HG03354 (cell line): Measurements from ENCODE around the gene KCNK3.

Source experiments
- ATAC-seq: cut with Tn5 transposase; IDR thresholded peaks from one replicate; pipeline ENCODE4 v1.9.1; 2021; ENCODE audit warnings: mild to moderate bottlenecking; ENCODE audit not compliant: unreplicated experiment, poor library complexity, severe bottlenecking

The KCNK3 gene

DNA sequence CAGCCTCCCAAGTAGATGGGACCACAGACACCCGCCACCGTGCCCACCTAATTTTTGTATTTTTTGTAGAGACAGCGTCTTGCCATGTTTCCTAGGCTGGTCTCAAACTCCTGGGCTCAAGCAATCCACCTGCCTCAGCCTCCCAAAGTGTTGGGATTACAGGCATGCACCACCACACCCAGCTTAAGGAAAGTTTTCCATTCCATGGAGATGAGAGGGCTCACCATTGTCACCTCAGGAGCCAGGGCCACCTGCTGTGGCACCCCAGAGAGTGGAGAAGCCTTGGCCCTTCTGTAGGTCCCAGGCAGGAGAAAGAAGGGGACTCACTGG is 76.2 kb downstream of the KCNK3 start:
- ATAC-seq, result no peak

DNA sequence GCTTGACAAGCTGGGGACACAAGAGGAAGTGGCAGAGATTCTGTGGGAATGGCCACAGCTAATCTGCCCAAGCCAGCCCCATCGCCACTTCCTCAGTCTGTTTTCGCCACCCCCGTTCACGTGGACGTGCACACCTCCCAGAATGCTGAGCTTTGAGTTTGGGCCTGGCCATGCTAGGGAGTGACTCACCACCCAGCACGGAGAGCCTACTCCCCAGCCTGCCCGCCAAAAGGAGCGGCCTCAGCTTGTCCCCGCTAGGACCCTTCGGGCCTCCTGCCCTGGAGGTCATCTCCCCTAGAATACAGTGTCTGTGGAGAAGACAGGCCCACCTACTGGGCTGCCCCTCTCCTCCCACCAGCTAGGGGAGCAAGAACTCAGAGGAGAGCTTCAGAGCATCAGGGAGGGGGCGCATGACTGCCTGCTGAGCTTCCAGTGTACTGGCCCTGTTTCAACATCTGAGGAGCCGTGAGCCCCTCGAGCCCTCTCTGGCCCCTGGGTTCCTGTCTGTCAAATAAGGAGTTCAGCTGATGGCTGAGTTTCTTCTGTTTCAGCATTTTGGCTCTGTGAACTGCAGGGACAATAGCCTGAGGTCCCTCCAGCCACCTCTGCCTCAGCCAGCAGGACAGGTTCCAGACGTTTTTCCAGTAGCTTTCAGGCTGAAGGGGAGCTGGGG is 76.7 kb downstream of the KCNK3 start:
- ATAC-seq, result no peak

DNA sequence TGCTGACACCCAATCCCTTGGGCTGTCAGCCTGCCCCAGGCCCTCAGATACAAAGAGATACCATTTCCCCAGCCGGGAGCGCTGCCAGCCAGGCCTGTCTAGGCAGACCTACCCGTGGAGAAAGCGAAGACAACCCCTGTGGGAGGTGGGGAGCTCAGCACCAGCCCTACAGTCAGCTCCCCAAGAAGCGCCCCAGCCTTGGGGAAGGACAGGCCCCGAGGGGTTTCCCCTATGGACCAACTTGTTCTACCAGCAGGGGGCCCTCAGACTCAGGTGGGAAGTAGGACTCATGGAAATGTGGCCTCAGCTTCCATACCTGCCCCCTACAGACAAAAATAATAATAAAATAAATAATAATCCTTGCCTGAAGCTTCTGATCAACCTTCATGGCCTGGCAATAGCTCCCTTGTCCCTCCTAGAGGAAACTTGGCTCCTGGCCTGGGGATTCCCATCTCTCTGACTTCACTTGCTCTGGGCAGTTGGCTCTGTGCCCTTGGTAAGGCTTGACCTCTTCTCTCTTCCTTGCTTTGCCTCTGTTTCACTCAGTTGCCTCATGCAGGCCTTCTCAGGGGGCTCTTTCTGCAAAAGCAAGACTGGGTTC is 78.6 kb downstream of the KCNK3 start:
- no peak for ATAC-seq

DNA sequence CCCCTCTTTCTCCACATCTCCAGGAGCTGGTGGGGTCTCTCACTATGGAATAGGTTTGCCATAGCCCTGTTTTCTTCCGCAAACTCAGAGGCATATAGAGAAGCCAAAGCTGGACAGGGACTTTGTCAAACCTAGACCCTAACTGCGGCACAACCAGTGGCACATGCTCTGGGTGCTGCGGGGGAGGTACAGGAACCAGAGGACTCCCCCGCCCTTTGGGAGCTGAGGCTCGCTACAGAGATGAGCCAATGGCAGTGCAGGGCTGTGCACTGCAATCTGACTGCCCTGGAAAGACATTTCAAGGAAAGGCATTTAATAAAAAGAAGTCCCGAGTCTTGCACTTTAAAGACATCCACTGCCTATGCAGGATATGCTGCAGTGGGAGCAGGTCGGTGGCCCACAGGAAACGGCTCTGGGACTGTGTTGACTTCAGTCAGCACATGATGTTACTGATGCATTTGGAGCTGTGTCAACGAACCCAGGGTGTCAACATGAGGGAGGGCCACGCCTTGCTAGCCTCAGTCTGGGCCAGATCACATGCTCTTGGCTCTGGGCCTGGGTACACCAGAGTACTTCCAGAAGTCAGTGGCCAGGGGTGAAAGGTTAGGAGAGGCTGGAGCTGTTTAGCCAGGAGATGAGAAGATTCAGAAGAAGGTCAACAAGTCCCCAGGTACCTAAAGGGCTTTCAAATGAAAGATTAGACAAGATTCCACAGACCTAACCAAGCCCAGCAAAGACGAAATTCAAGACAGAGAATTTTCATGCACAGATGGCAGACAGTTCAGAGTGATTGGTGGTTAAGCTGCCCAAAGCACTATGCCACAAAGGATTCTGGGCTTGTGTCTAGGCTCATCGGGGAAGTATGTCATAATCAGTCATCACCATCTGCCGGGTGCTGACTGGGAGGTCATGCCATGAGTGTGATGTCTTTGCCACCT is 79.8 kb downstream of the KCNK3 start:
- no peak for ATAC-seq

GRCh38 chr2:26776195-26776800 is 83.8 kb downstream of the KCNK3 start:
- no peak for ATAC-seq

- no peak for ATAC-seq
Measured at GRCh38 chr2:26778098-26778497, 85.6 kb downstream of the KCNK3 start.

GRCh38 chr2:26778507-26778906 is 86.0 kb downstream of the KCNK3 start:
- no peak for ATAC-seq

DNA sequence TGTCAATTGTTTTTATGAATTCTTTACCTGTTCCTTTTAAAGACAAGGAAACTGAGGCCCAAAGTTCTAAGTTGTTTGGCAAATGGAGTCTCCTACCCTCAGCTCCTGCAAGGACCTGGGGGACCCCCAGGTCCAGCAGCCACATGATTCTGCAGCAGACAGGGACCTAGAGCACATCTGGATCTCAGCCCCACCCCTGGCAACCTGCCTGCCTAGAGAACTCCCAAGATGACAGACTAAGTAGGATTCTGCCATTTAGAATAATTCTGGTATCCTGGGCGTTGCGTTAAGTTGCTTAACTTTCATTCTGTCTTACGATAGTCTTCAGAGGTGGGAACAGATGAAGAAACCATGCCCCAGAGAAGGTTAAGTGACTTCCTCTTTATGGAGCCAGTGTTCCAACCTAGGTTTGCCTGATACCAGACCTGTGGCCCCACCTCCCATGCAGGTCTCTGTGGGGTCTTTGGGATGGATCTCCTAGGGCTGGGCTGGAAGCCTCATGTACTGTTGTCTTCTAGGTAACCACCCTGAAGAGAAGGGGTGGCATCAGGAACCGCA is 87.8 kb downstream of the KCNK3 start:
- ATAC-seq, result no peak
